Measurements from ENCODE around the gene HOXC12.

Gene HOXC12

GRCh38 chr12:53944907-53945847 is 9.5 kb upstream of the HOXC12 start:
- H3F3A ChIP-seq (ENCODE audit: insufficient read depth, low read length), result no peaks in the 10 kb centered on the region
- no peaks in the 10 kb centered on the region for H3K9me3 ChIP-seq (ENCODE audit: low read length)
- H3K4me1 ChIP-seq (ENCODE audit: insufficient read depth, low read length, severe bottlenecking), result no peaks in the 10 kb centered on the region
- H3K27ac ChIP-seq (ENCODE audit: low read depth, low read length, poor library complexity, severe bottlenecking), result no peak overlapping the region
- H3K9ac ChIP-seq (ENCODE audit: low read length), result no peak overlapping the region
- TF ChIP-seq CTCF (IDR thresholded peaks at IDR 0.05; ENCODE audit: low read length) (no peak), EZH2 (IDR thresholded peaks at IDR 0.05; ENCODE audit: borderline replicate concordance, low read length) (no peak)
- H3K27me3 ChIP-seq (ENCODE audit: insufficient read depth, low read length), result no peaks in the 10 kb centered on the region
- no peak overlapping the region for H2AFZ ChIP-seq (ENCODE audit: low read length)
- H3K36me3 ChIP-seq (ENCODE audit: insufficient read depth, low read length), result no peaks in the 10 kb centered on the region
- no peak overlapping the region for H3K4me2 ChIP-seq (ENCODE audit: low read length)
- no peak overlapping the region for H3K4me3 ChIP-seq (ENCODE audit: low read depth, low read length, poor library complexity, severe bottlenecking)
- no peaks in the 10 kb centered on the region for H3K79me2 ChIP-seq (ENCODE audit: insufficient read depth, low read length)
- H4K20me1 ChIP-seq (ENCODE audit: insufficient read depth, low read length), result no peaks in the 10 kb centered on the region
- no peaks in the 10 kb centered on the region for H3K9me2 ChIP-seq (ENCODE audit: low read depth, low read length)

- Histone ChIP-seq H3F3A (ENCODE audit: insufficient read depth, low read length) (no peaks in the 10 kb centered on the region), H2AFZ (ENCODE audit: low read length) (no peak overlapping the region), H3K27me3 (ENCODE audit: insufficient read depth, low read length) (no peaks in the 10 kb centered on the region), H3K27ac (ENCODE audit: low read depth, low read length, poor library complexity, severe bottlenecking) (no peak overlapping the region), H3K4me2 (ENCODE audit: low read length) (no peak overlapping the region), H3K4me3 (ENCODE audit: low read depth, low read length, poor library complexity, severe bottlenecking) (no peak overlapping the region), H3K9me3 (ENCODE audit: low read length) (no peaks in the 10 kb centered on the region), H3K9ac (ENCODE audit: low read length) (no peak overlapping the region), H3K36me3 (ENCODE audit: insufficient read depth, low read length) (no peaks in the 10 kb centered on the region), H3K4me1 (ENCODE audit: insufficient read depth, low read length, severe bottlenecking) (no peaks in the 10 kb centered on the region), H3K9me2 (ENCODE audit: low read depth, low read length) (no peaks in the 10 kb centered on the region), H4K20me1 (ENCODE audit: insufficient read depth, low read length) (no peaks in the 10 kb centered on the region), H3K79me2 (ENCODE audit: insufficient read depth, low read length) (no peaks in the 10 kb centered on the region)
- TF ChIP-seq EZH2 (IDR thresholded peaks at IDR 0.05; ENCODE audit: borderline replicate concordance, low read length), result no peak
- TF ChIP-seq CTCF (IDR thresholded peaks at IDR 0.05; ENCODE audit: low read length), result no peak
These were observed 7.0 kb upstream of the HOXC12 start for GRCh38 chr12:53947743-53948142.

GRCh38 chr12:53948650-53949593 is 5.8 kb upstream of the HOXC12 start:
- no peaks in the 10 kb centered on the region for H3K4me1 ChIP-seq (ENCODE audit: insufficient read depth, low read length, severe bottlenecking)
- no peaks in the 10 kb centered on the region for H3K27me3 ChIP-seq (ENCODE audit: insufficient read depth, low read length)
- H3K9me2 ChIP-seq (ENCODE audit: low read depth, low read length), result no peaks in the 10 kb centered on the region
- H3K79me2 ChIP-seq (ENCODE audit: insufficient read depth, low read length), result no peaks in the 10 kb centered on the region
- no peak for TF ChIP-seq EZH2 (IDR thresholded peaks at IDR 0.05; ENCODE audit: borderline replicate concordance, low read length)
- no peak for TF ChIP-seq CTCF (IDR thresholded peaks at IDR 0.05; ENCODE audit: low read length)
- no peak overlapping the region for H2AFZ ChIP-seq (ENCODE audit: low read length)
- H3K9ac ChIP-seq (ENCODE audit: low read length), result no peak overlapping the region
- no peaks in the 10 kb centered on the region for H3K9me3 ChIP-seq (ENCODE audit: low read length)
- H3F3A ChIP-seq (ENCODE audit: insufficient read depth, low read length), result no peaks in the 10 kb centered on the region
- no peaks in the 10 kb centered on the region for H4K20me1 ChIP-seq (ENCODE audit: insufficient read depth, low read length)
- no peaks in the 10 kb centered on the region for H3K36me3 ChIP-seq (ENCODE audit: insufficient read depth, low read length)
- no peak overlapping the region for H3K4me2 ChIP-seq (ENCODE audit: low read length)
- no peak overlapping the region for H3K27ac ChIP-seq (ENCODE audit: low read depth, low read length, poor library complexity, severe bottlenecking)
- H3K4me3 ChIP-seq (ENCODE audit: low read depth, low read length, poor library complexity, severe bottlenecking), result no peak overlapping the region

Measured in OCI-LY1 (cell line).